ENCODE measurements around the gene PTPN22. TPM values are rescaled to one million over a fixed set of nuclear protein-coding genes. Genes with fewer than 3 reads are reported as not detected.

The PTPN22 gene
- total RNA-seq, 2 experiments from 2014 or later, result 54.0 to 56.0 TPM

- Mint-ChIP-seq H3K27ac (peak overlapping the region; percentile 55), H3K36me3 (ENCODE audit: low read depth) (peaks cover 58% of the 10 kb centered on the region), H3K4me3 (no peak overlapping the region), H3K27me3 (no peaks in the 10 kb centered on the region), H3K4me1 (ENCODE audit: low read depth) (peaks cover 71% of the 10 kb centered on the region), H3K9me3 (no peaks in the 10 kb centered on the region)
- intact Hi-C loops (cut with micrococcal nuclease), result no loop called here
- DNase-seq, result no peak
- no peak for TF ChIP-seq CTCF (IDR thresholded peaks at IDR 0.05)
- CTCF ChIA-PET, result no interaction called here
- no peak for ATAC-seq
- POLR2A ChIA-PET, result interaction anchor here (2.8 kb wide), 1 partner anchor 10 kb away, joined by 7 read pairs; no protein-coding TSS in a partner anchor
Measured at GRCh38 chr1:113793878-113794834, 77.4 kb downstream of the PTPN22 start.

- ATAC-seq, result peak; percentile 27
- peaks cover under 1% of the 10 kb centered on the region for H3K9me3 Mint-ChIP-seq
- no peak for DNase-seq
- peak overlapping the region; percentile 55 for H3K27ac Mint-ChIP-seq
- H3K4me1 Mint-ChIP-seq (ENCODE audit: low read depth), result peaks cover 71% of the 10 kb centered on the region
- peaks cover 61% of the 10 kb centered on the region for H3K36me3 Mint-ChIP-seq (ENCODE audit: low read depth)
- no peaks in the 10 kb centered on the region for H3K27me3 Mint-ChIP-seq
- H3K4me3 Mint-ChIP-seq, result no peak overlapping the region
- POLR2A ChIA-PET, result interaction anchor here (0.8 to 2.8 kb wide), 4 partner anchors 8 to 112 kb away, joined by 3 to 7 read pairs (median 4); partner anchors contain the start of genes DCLRE1B and PHTF1
- CTCF ChIA-PET, result interaction anchor here (0.6 to 2.6 kb wide), 3 partner anchors 12 to 81 kb away, joined by 3 to 10 read pairs (median 3); no protein-coding TSS in a partner anchor
- TF ChIP-seq CTCF (IDR thresholded peaks at IDR 0.05), result no peak
- intact Hi-C loops (cut with micrococcal nuclease), result no loop called here
Measured at GRCh38 chr1:113792986-113793385, 78.5 kb downstream of the PTPN22 start.

GRCh38 chr1:113792471-113792870 lies 79.0 kb downstream of the PTPN22 start:
- peaks cover 56% of the 10 kb centered on the region for H3K36me3 Mint-ChIP-seq (ENCODE audit: low read depth)
- ChIA-PET POLR2A (interaction anchor here (0.8 to 2.8 kb wide), 4 partner anchors 8 to 113 kb away, joined by 3 to 7 read pairs (median 4); partner anchors contain the start of genes DCLRE1B and PHTF1), CTCF (interaction anchor here (0.6 to 2.6 kb wide), 3 partner anchors 11 to 82 kb away, joined by 3 to 10 read pairs (median 3); no protein-coding TSS in a partner anchor)
- TF ChIP-seq CTCF (IDR thresholded peaks at IDR 0.05), result no peak
- H3K9me3 Mint-ChIP-seq, result peaks cover 2% of the 10 kb centered on the region
- H3K4me1 Mint-ChIP-seq (ENCODE audit: low read depth), result peaks cover 71% of the 10 kb centered on the region
- no peaks in the 10 kb centered on the region for H3K27me3 Mint-ChIP-seq
- no peak for DNase-seq
- ATAC-seq, result peak; percentile 78
- peak overlapping the region; percentile 93 for H3K27ac Mint-ChIP-seq
- intact Hi-C loops (cut with micrococcal nuclease), result no loop called here
- no peak overlapping the region for H3K4me3 Mint-ChIP-seq

GRCh38 chr1:113788802-113789201 lies 82.7 kb downstream of the PTPN22 start:
- H3K9me3 Mint-ChIP-seq, result peaks cover 2% of the 10 kb centered on the region
- ChIA-PET POLR2A (interaction anchor here (0.6 to 2.2 kb wide), 3 partner anchors 12 to 30 kb away, joined by 3 to 5 read pairs (median 3); no protein-coding TSS in a partner anchor), CTCF (interaction anchor here (1.4 kb wide), 1 partner anchor 10 kb away, joined by 3 read pairs; no protein-coding TSS in a partner anchor)
- DNase-seq (no peak), ATAC-seq (no peak)
- intact Hi-C loops (cut with micrococcal nuclease), result no loop called here
- no peak overlapping the region for H3K27ac Mint-ChIP-seq
- H3K36me3 Mint-ChIP-seq (ENCODE audit: low read depth), result peaks cover 28% of the 10 kb centered on the region
- no peak for TF ChIP-seq CTCF (IDR thresholded peaks at IDR 0.05)
- no peaks in the 10 kb centered on the region for H3K27me3 Mint-ChIP-seq
- H3K4me3 Mint-ChIP-seq, result no peak overlapping the region
- peaks cover 71% of the 10 kb centered on the region for H3K4me1 Mint-ChIP-seq (ENCODE audit: low read depth)
